HFFc6 (cell line): ENCODE results near the gene BMERB1. TPM values are rescaled to one million over a fixed set of nuclear protein-coding genes. Genes with fewer than 3 reads are reported as not detected.
"Not testable (repeated sequence)": the region's sequence is repeated elsewhere in the genome, so short reads cannot be mapped to it uniquely, and the experiment has no call there.

Experiments used
- DNase-seq: peaks from one replicate; pipeline ENCODE4 v3.0.0-alpha.2; 2018
- H3K27ac Mint-ChIP-seq: 2 replicates; pipeline ENCODE4 v1.8.0; 2020; ENCODE audit warnings: mild to moderate bottlenecking, mixed read lengths
- H3K27me3 Mint-ChIP-seq: 2 replicates; pipeline ENCODE4 v1.8.0; 2021; ENCODE audit warnings: mild to moderate bottlenecking, moderate library complexity, mixed read lengths; ENCODE audit not compliant: insufficient read depth
- H3K36me3 Mint-ChIP-seq: 2 replicates; pipeline ENCODE4 v1.8.0; 2021; ENCODE audit warnings: low read depth, mixed read lengths
- H3K4me1 Mint-ChIP-seq: 2 replicates; pipeline ENCODE4 v1.8.0; 2020; ENCODE audit warnings: low read depth, mixed read lengths
- H3K4me3 Mint-ChIP-seq: 2 replicates; pipeline ENCODE4 v1.8.0; 2020; ENCODE audit warnings: mild to moderate bottlenecking, moderate library complexity, mixed read lengths
- H3K9me3 Mint-ChIP-seq: 2 replicates; pipeline ENCODE4 v1.8.0; 2020; ENCODE audit warnings: mild to moderate bottlenecking, mixed read lengths
- total RNA-seq, 6 experiments: library from RNA; stranded (reverse); fragmentation: NEBNext Ultra II Directional; extraction: Animal tissue kit (Norgen Biotek cat#: 25700); gene quantifications; 2 replicates in 1 of 6; 3 replicates in 5 of 6; pipeline ENCODE4 v1.2.3, GENCODE V29; 2021
- TF ChIP-seq, protein P1 (sequence below): fragments of 200-600 bp; sonication (generic); IDR thresholded peaks from 2 replicates; pipeline ENCODE4 v1.5.0; 2021; ENCODE audit warnings: antibody characterized with exemption, mild to moderate bottlenecking

The BMERB1 gene
- total RNA-seq, 6 experiments from 2014 or later: 24.3 to 35.1 (median 29.9) TPM

DNA sequence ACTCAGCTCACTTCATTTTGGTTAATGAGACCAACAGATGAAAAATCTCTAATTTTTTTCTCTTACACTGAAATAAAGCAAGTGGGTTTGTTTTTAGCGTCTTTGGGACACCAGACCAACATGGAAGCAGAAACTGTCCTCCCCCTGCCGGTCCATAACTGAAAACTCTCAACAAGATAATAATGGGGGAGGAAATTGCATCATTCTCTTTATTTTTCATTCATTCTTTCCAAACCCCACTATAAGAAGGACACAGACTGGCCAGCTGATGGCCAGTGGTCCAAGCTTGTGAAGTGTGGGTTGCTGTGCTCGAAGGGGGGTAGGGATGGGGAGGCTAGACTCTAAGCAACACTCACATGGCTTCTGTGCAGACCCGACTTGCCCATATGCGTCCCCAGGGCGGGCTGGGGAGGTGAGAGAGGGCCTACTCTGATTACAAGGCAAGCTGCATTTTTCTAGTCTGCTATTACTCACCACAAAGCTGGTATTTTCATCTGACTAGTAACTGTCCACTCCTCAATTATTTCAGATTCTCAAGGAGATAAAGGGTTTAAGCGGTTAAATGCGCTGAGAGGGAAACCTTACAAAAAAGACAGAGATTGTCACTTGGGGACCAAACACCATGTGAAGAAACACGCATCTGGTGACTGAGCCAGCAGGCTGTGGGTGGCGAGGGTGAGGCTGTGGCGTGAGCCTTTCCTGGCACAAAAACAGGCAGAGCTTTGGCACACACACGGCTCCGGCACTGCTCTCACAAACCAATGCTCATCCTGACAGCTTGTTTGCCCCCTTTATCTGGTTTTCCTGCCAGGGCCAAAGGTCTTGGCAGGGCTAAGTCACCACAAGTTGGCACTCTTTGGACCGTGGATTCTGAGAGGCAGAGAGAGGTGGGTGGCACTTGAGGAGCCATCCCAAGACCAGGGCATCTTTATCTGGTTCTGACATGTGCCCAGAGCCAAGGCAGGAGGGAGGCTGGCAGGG, 170.4 kb downstream of the BMERB1 start:
- TF ChIP-seq, protein P1, sequence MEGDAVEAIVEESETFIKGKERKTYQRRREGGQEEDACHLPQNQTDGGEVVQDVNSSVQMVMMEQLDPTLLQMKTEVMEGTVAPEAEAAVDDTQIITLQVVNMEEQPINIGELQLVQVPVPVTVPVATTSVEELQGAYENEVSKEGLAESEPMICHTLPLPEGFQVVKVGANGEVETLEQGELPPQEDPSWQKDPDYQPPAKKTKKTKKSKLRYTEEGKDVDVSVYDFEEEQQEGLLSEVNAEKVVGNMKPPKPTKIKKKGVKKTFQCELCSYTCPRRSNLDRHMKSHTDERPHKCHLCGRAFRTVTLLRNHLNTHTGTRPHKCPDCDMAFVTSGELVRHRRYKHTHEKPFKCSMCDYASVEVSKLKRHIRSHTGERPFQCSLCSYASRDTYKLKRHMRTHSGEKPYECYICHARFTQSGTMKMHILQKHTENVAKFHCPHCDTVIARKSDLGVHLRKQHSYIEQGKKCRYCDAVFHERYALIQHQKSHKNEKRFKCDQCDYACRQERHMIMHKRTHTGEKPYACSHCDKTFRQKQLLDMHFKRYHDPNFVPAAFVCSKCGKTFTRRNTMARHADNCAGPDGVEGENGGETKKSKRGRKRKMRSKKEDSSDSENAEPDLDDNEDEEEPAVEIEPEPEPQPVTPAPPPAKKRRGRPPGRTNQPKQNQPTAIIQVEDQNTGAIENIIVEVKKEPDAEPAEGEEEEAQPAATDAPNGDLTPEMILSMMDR: no peak
- Mint-ChIP-seq H3K27ac (no peak overlapping the region), H3K4me3 (no peak overlapping the region), H3K27me3 (no peaks in the 10 kb centered on the region; the same call in none of the 2 replicates), H3K36me3 (peaks cover 67% of the 10 kb centered on the region), H3K4me1 (peaks cover 12% of the 10 kb centered on the region), H3K9me3 (no peaks in the 10 kb centered on the region)
- DNase-seq: no peak

DNA sequence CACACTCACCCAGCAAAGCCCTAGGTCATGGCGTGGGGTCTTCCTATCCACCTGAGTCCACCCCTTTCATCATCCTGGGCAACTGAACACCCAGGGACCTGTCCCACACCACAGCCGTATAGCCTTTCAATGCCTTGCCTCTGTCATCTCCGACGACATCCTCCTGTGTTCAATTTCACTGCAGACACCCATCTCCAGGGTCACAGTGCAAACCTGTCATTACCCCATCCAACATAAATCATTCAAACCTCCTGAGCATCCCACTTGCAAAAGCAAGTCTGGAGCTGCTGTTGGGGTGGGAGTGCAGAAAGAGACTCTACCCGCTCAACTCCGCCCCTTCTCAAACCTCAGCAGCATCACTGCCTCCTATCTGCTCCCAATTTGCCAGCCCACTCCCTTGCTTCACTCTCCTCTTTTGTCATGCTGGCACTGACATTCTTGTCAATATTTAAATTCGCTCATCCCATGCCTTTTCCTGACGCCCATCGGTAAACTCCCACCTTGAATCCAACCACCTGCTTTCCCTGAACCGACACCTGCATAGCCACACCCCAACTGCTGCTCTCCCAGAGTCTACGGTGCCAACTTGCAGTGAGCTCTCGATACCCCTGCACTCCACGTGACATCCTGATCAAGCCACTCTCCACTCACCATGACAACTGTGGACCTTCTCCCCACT, 171.6 kb downstream of the BMERB1 start:
- Mint-ChIP-seq H3K9me3 (no peaks in the 10 kb centered on the region), H3K4me1 (peaks cover 9% of the 10 kb centered on the region), H3K4me3 (no peak overlapping the region), H3K27ac (no peak overlapping the region), H3K36me3 (peaks cover 64% of the 10 kb centered on the region), H3K27me3 (no peaks in the 10 kb centered on the region; the same call in none of the 2 replicates)
- TF ChIP-seq, protein P1: no peak
- DNase-seq: no peak

DNA sequence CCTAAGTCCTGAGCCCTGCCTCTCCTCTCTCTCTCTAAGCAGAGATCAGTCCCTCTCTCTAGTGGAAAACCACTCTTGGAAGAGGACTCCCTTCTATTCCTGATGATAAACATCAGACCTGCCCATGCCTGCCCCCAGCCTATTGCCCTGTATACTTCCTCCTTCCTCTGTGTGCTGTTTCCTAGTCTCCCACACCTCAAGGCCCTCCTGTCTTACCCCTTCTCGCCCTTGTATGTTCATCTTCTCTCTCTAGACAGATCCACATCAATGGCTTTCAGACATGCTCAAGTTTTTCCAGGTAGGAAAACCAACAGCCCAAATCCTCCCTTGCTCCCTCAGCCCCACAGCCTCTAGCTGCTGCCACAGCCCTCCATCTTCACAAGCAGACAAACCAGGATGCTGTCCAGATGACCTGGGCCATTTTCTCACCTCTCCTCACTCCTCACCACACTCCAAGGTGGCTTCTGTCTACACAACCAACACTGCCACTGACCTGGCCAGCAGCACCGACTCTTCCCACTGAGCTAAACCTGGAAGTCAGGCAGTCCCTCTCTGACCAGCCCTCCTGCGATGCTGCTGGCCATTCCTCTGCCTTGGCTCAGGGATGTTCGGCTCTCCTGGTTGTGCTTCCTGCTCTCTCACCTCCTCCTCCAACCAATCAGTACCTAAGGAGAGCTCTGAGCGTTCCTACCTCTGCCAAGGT, 172.3 kb downstream of the BMERB1 start:
- no peak for DNase-seq
- Mint-ChIP-seq H3K27me3 (no peaks in the 10 kb centered on the region; the same call in 1 of the 2 replicates), H3K36me3 (peaks cover 60% of the 10 kb centered on the region), H3K4me3 (no peak overlapping the region), H3K27ac (no peak overlapping the region), H3K9me3 (no peaks in the 10 kb centered on the region), H3K4me1 (peaks cover 10% of the 10 kb centered on the region)
- TF ChIP-seq, protein P1: no peak

DNA sequence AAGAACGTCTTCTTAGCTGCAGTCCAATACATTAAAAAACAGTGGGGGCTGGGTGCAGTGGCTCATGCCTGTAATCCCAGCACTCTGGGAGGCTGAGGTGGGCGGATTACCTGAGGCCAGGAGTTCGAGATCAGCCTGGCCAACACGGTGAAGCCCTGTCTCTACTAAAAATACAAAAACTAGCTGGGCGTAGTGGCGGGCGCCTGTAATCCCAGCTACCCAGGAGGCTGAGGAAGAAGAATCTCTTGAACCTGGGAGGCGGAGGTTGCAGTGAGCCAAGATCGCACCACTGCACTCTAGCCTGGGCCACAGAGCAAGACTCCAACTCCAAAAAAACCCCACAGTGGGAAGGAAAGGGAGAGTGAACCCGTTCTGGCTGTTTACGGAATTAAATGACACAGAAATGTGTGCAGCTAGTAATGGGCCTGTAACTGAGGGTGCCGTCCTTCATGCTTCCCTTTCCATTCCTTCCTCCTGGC, 172.9 kb downstream of the BMERB1 start:
- not testable (repeated sequence) for DNase-seq, H3K27me3 Mint-ChIP-seq, H3K4me3 Mint-ChIP-seq, H3K9me3 Mint-ChIP-seq, H3K27ac Mint-ChIP-seq
- peaks cover 58% of the 10 kb centered on the region for H3K36me3 Mint-ChIP-seq
- H3K4me1 Mint-ChIP-seq: peaks cover 12% of the 10 kb centered on the region

DNA sequence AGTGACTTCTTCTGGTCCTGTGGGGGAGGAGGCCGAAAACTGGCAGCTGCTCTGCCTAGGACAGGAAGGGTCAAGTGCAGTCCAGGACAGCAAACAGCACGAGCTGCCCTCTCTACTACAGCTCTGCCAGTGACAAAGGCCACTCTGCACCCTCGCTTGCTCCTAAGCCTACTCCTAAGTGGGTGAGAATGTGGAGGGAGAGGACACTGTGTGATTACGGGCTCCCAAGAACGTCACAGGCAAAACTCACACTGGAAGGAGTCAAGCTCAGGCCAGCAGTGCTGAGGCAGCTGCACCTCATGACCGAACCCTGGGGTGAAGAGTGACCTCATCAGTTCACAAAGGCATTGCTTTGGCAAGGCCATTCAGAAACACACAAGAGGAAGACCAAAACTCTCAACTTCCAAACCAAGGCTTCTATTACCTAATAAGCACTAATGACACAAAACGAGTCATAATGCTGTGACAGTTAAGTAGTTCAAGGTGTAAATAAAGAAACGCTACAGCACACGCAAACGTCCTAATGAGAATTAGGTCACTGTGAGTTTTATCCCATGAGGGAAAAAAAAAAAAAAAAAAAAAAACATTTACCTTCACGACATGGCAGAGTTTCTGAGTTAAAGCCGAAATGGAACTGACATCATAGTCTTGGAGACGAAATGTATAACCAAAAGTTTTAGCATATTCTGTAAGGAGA, 173.5 kb downstream of the BMERB1 start:
- peaks cover 12% of the 10 kb centered on the region for H3K4me1 Mint-ChIP-seq
- H3K27ac Mint-ChIP-seq: no peak overlapping the region
- no peak overlapping the region for H3K4me3 Mint-ChIP-seq
- DNase-seq: no peak
- no peaks in the 10 kb centered on the region; the same call in 1 of the 2 replicates for H3K27me3 Mint-ChIP-seq
- H3K9me3 Mint-ChIP-seq: no peaks in the 10 kb centered on the region
- TF ChIP-seq, protein P1: no peak
- H3K36me3 Mint-ChIP-seq: peaks cover 61% of the 10 kb centered on the region
